T-helper 17 cell (primary cell): ENCODE measurements around the gene MXI1. TPM values are rescaled to one million over a fixed set of nuclear protein-coding genes. Genes with fewer than 3 reads are reported as not detected.

Source experiments
- ATAC-seq: fragments of 150-1000 bp; cut with Tn5 transposase; 2 replicates; pipeline ENCODE4 v1.10.0; 2021; ENCODE audit warnings: mild to moderate bottlenecking, moderate library complexity
- DNase-seq, 3 donors: peaks; one replicate each; pipeline versions ENCODE4 v3.0.0 to v3.0.0-alpha.2; 2020 to 2021
- H3K9me3 ChIP-seq: one replicate; pipeline ENCODE4 v1.7.0; 2013; ENCODE audit warnings: low read length, mild to moderate bottlenecking; ENCODE audit not compliant: control insufficient read depth, poor library complexity, severe bottlenecking
- H3K27ac Mint-ChIP-seq: one replicate; pipeline ENCODE4 v1.8.0; 2022; ENCODE audit warnings: mild to moderate bottlenecking, moderate library complexity, mixed read lengths
- H3K27me3 Mint-ChIP-seq: one replicate; pipeline ENCODE4 v1.8.0; 2022; ENCODE audit warnings: mixed read lengths
- H3K36me3 Mint-ChIP-seq: one replicate; pipeline ENCODE4 v1.8.0; 2022; ENCODE audit warnings: low read depth, mixed read lengths
- H3K4me1 Mint-ChIP-seq: one replicate; pipeline ENCODE4 v1.8.0; 2022; ENCODE audit warnings: mild to moderate bottlenecking, mixed read lengths
- H3K4me3 Mint-ChIP-seq: one replicate; pipeline ENCODE4 v1.8.0; 2022; ENCODE audit warnings: mild to moderate bottlenecking, moderate library complexity, mixed read lengths
- total RNA-seq, 4 donors: library from RNA in 2 of 4; stranded (reverse) in 2 of 4; gene quantifications; one replicate each; pipeline ENCODE4 v1.2.3 and lab custom pipeline; 2022 to 2026

Gene MXI1
- total RNA-seq, 2 donors from 2014 or later = 43.2 to 48.8 TPM

DNA sequence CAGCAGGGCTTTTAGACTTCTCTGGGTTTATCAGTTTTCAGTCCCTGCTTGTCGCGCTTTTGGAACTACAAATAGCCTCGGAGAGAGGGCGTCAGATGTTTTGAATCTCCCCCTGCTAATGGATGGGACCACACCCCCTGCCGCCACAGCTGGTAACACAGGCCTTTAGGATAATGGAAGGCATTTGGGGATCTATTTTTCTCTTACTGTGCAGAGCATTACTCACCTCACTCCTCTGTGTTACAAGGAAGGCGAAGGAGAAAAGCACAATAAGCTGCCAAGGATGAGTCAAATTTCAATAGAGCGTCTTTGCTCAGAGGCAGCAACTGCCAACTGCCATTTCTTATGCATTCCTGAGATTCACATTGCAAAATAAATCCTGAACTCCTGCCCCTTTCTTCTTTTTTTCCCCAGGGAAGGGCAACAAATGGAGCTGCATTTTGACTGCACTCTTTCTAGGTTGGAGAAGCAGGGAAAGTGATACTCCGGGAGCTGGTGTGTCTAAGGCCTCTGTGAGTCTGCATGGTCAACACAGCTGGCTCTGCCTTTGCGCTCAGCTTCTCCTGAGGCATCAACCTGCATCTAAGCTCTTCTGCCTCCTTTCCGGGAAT is 128.8 kb downstream of the MXI1 start:
- no peak overlapping the region for H3K4me3 Mint-ChIP-seq
- ATAC-seq (no peak), DNase-seq (no peak)
- peaks cover 21% of the 10 kb centered on the region for H3K27me3 Mint-ChIP-seq
- H3K4me1 Mint-ChIP-seq = peaks cover 26% of the 10 kb centered on the region
- peaks cover 6% of the 10 kb centered on the region for H3K36me3 Mint-ChIP-seq
- H3K27ac Mint-ChIP-seq = no peak overlapping the region
- H3K9me3 ChIP-seq = no peaks in the 10 kb centered on the region

Other genes with a start within 250 kb of the MXI1 start
- 100 to 1,000 TPM; 343 to 351 TPM for gene ADD3, start 199.6 kb upstream of the MXI1 start, total RNA-seq
- 10 to 100 TPM; 33.7 to 50.4 TPM for gene SMNDC1, start 97.3 kb downstream of the MXI1 start, total RNA-seq